Activated CD4-positive, CD25-positive, alpha-beta regulatory T cell (primary cell): ENCODE data around the gene SELENOM.
A peak's percentile ranks its signal among the peaks of the same experiment; 100 is the strongest.

Experiments used
- DNase-seq, 4 experiments: peaks; one replicate each; lab custom pipeline; 2025; lab: John Stamatoyannopoulos, UW

SELENOM gene

GRCh38 chr22:31107178-31107893 lies at the start of gene SELENOM:
Gene SELENOM, minus strand, starts transcription at chr22:31107568. Its CDS starts 63 bp downstream, at chr22:31107505.
- peak; percentile 76 to 82 (median 78) for DNase-seq

DNA sequence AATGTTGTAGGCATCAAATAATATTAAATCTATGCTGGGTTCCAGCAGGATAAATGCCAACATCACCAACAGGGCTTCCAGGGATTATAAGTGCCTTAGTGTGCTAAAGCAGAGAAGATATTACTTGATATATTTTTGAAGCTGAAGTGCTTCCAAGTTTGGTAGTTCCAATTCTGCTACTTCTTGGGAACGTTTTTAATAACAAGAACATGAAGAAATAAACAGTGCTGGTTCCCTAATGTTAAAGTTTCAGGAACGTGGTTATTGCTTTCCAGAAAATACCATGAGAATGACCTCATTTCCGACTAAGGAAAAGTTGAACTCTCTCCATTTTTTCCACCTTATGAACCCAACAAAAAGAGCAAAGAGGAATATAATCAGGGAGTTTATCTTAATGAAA lies 48.1 kb upstream of the SELENOM start:
- DNase-seq, result no peak

DNA sequence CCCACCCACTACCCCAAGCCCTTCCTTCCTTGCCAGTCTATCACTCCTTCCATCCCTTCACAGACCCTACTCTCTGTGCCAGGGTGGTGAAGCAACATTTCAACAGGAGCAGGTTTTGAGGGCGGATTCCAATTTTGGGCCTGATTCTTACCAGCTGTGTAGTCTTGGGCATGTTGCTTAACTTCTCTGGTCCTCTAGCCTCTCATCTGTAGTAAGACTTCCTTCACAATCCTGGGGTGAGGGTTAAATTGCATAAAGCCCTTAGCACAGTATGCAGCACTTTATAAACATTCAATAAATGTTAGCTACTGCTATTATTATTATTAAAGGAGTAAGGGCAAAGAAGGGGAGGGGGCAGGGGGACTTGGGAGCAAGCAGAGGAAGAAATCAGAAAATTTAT lies 47.6 kb upstream of the SELENOM start:
- DNase-seq, result no peak

DNA sequence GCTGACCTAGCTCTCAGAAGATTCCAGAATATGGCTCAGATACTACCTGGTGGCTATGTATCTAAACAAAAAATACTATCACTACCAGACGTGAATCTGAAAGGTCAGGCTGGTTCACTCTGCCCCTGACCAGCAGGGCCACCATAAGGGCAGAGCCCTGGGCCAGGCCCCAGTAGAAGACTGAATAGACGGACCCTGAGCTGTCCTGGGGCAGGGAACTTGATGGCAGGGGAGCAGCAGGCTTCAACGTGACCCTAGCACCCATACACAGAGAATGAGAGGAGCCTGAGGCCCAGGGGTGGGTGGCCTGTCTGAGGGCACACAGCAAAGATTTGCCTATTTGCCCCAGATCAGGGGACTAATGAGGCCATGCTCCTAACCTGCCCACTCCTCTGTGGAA lies 46.0 kb upstream of the SELENOM start:
- DNase-seq, result no peak

DNA sequence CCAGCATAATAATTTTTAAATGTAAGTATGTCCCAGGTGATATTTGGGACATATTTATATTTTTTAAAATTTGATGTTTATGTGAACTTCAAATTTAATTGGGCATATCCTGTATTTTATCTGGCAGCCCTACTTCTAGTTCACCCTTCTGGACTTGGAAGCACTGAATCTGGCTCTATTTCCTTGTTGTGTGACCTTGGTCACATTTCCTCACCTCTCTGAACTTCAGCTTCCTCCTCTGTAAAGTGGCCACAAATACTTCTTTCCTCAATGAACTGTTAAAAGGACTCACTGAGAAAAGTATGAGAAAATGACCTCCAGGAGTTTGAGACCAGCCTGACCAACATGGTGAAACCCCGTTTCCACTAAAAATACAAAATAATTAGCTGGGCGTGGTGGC lies 44.5 kb upstream of the SELENOM start:
- no peak for DNase-seq

GRCh38 chr22:31150615-31151014 lies 43.2 kb upstream of the SELENOM start:
- no peak for DNase-seq

DNA sequence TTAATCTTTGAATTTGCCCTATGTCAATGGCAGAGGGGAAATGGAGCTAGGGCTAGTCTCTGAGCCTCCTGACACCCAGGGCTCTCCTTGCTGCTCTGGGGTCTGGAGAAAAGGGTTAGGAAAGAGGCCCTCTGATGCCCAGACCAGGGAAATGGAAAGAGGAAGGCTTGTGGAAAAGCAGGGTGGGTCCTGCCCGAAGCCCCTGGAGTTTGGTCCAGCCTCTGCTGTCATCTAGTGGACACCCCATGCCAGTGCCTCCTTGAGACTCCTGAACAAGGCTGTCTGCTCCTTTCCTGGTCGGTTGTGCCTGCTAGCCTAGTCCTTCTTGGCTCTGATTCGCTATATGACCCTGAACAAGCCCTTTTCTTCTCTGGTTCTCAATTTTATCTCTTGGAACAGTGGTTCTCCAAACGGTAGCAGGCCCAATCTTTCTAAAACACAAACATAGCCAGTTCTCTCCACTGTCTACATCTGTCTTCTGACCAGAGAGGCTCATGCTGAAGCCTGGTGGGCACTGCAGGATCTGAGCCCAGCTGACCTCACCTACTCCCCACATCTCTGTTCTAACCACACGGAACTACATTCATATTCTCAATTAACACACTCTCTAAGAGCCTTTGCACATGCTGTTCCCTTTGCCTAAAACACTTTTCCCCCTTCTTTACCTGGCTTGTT lies 41.7 kb upstream of the SELENOM start:
- DNase-seq, result no peak

- DNase-seq, result no peak
Observed at GRCh38 chr22:31148488-31148887, 41.1 kb upstream of the SELENOM start.

- DNase-seq, result no peak
Observed at GRCh38 chr22:31144223-31144622, 36.9 kb upstream of the SELENOM start.

GRCh38 chr22:31143537-31143936 lies 36.2 kb upstream of the SELENOM start:
- no peak for DNase-seq

GRCh38 chr22:31143038-31143437 lies 35.7 kb upstream of the SELENOM start:
- no peak for DNase-seq

DNA sequence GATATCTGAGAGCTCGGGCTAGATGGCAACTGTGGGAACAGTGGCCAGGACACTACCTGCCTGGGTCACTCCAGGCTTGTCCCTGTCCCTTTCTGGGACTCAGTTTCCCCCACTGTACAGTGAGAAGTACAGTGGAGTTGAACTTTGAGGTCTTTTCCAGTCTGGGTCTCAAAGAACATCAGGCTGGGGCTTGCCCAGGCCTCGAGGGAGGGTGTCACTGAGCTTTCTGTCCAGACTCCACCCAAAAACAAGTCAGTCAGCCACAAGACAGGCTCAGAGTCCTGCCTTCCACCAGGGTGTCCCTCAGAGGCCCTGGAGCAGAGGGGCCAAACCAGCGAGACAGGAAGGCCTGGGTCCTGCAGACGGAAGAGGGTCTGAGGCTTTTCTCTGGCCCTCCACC lies 34.9 kb upstream of the SELENOM start:
- DNase-seq, result no peak

- no peak for DNase-seq
Observed at GRCh38 chr22:31141551-31141950, 34.2 kb upstream of the SELENOM start.

DNA sequence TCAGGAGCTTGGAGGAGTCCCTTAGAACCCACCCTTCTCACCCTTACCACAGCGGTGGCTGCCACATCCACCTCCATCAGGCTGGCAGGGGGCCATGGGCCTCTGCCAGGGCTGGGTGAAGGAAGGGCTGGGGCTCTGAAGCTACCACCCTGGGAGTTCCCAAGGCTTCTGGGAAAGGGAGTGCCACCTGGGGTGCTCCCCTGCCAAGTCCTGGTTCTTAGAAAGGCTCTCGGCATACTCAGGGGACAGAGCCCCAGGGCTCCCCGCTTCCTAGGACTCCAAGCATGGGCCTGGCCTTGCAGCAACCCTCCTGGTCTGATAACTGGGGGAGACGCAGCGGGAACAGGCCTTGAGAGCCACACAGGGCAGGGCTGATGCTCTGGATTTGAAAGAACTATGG lies 33.4 kb upstream of the SELENOM start:
- DNase-seq, result no peak

DNA sequence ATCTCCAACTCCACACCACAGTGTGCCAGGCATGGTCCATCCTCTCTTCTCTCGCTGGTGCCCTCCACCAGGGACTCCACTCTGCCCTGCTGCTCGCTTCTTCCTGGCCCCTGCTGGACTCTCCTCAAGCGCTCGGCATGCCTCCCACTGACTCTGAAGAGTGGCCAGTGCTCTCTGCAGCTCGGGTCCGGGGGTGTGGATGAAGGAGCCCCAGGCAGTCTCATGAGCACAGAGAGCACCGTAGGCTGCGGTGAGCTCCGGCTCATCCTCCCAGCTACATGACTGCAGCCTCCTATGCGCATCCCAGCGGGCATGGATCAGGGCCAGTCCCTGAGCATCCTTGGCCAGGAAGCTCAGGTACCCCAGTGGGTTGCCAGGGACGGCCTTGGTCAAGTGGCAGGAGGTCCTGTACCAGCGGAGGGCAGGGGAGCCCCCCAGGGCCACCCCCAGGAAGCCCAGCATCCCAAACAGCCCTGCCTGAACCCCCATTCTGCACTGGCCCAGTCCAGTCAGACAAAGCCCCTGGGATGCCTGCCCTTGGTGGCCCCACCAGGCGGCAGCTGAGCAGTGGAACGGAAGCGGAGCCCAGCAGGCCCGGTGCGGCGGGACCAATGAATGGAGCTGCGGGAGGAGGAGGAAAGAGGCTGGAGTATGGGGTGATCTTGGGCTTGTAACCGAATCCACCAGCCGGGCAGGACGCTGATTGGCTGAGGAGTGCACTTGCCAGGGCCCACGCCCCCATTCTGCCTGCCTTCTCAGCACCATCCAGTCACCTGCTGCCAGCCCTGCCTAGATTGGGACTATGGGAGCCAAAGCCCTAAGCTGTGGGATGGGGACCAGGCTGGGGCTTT lies 32.7 kb upstream of the SELENOM start, which contains the start of gene PLA2G3:
PLA2G3 (minus strand) TSS at position 643 of the 851 bp plus-strand sequence; CDS start at position 489, 154 bp downstream.
- no peak for DNase-seq

DNA sequence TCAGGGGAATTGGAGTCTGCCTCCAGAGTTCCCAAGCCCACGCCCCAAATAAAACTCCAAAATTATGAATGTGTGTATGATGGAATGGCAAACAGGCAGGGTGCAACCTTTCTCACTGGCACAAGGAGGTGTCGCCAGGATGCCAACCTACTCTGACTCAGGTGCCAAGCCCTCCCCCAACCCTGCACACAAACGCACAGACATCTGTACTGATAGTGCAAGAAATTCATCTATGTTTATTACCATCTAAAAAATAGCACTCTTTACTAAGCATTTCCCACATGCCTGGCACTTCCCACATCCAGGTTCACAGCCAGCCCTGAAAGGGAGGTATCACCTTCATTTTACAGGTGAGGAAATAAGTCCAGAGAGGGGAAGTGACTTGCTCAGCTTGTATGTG lies 31.7 kb upstream of the SELENOM start:
- no peak for DNase-seq

DNA sequence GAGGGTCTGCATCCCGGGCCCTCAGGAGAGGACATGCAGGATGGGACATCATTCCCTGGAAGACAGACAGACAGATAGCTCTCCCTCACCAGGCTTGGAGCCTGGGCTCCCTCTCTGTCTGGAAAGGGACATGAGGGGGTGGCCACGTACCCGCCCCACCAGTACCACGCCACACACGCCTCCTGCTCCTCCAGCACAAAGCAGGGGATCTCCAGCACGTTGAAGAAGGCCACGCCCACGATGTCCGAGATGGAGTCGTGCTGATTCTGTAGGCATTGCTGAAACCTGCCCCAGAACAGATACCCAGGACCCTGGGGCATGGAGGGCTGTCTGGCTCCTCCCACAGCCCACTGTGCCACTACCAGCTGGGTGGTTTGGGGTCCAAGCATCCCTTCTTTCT lies 30.8 kb upstream of the SELENOM start:
- DNase-seq, result no peak

DNA sequence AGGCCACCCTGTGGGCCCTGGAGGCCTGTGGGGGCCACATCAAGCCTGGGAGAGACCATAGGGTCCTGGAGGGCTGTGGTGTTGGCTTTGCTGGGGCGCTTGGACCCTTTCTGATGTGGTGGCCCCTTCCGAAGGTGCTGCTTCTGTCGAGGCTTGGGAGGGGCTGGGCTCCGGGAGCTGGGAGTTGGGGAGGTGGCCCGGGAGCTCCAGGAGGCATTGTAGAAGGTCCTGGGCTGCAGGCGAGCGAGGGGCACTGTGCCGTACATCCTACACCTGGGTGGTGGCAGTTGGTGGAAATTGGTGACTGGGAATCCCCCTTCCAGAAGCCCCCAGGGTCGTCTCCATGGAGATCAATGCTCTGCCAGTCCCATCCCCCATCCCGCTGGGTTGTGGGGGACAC lies 30.4 kb upstream of the SELENOM start:
- no peak for DNase-seq

GRCh38 chr22:31136711-31137110 lies 29.3 kb upstream of the SELENOM start:
- DNase-seq, result no peak

DNA sequence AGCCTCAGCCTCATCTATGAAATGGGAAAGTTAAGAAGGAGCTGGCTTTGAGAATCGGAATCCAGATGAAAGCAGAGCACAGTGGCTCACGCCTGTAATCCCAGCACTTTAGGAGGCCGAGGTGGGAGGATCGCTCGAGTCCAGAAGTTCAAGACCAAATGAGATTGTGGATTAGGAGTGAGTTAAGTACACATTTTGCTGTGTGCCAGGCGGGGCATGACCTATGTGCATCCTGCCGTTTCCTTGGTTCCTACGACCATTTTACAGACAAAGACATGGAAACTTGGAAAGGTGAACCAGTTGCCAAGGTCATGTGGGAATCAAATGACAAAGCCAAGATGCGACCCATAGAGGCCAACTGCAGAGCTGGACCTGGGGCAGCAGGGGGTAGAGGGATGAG lies 28.8 kb upstream of the SELENOM start:
- DNase-seq, result no peak

DNA sequence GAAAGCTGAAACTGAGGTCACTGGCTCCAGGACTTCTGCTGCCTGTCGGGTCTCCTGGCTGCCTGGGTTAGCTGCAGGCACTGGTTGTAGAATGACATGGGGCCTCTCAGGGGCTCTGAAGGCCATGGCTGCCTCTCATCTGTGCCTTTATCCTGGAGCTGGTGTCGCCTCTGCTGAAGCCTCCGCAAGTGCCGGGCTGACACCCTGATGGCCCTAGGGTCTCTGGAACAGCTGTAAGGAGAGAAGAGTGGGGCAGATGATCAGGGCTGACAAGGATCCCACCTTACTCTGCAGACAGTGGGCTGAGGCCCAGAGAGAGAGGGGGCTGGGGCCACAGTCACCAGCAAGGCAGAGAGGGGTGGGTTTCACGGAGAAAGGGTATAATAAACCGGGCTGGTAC lies 28.3 kb upstream of the SELENOM start:
- no peak for DNase-seq

- no peak for DNase-seq
Observed at GRCh38 chr22:31134688-31135087, 27.3 kb upstream of the SELENOM start.

DNA sequence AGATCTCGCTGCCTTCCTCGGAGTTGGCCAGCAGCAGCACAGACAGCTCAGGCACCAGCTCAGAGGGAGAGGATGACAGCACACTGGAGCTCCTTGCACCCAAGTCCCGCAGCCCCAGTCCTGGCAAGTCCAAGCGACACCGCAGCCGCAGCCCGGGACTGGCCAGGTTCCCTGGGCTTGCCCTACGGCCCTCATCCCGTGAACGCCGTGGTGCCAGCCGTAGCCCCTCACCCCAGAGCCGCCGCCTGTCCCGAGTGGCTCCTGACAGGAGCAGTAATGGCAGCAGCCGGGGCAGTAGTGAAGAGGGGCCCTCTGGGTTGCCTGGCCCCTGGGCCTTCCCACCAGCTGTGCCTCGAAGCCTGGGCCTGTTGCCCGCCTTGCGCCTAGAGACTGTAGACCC lies 26.5 kb upstream of the SELENOM start:
- no peak for DNase-seq
